Left ventricle myocardium inferior (tissue), 1 donor: ENCODE data around the gene TAC4. TPM values are rescaled to one million over a fixed set of nuclear protein-coding genes. Genes with fewer than 3 reads are reported as not detected.

Experiments
- DNase-seq: peaks from one replicate; pipeline ENCODE4 v3.0.0-alpha.2; 2020
- H3K27ac ChIP-seq: fragments of 200-600 bp; replicated peaks from 2 replicates; pipeline ENCODE4 v1.8.0; 2021
- H3K27me3 ChIP-seq: fragments of 200-600 bp; 2 replicates; pipeline ENCODE4 v1.8.0; 2021; ENCODE audit warnings: low read depth
- H3K36me3 ChIP-seq: fragments of 200-600 bp; 2 replicates; pipeline ENCODE4 v1.8.0; 2021
- H3K4me1 ChIP-seq: fragments of 200-600 bp; 2 replicates; pipeline ENCODE4 v1.8.0; 2021
- H3K4me3 ChIP-seq: fragments of 200-600 bp; 2 replicates; pipeline ENCODE4 v1.8.0; 2021; ENCODE audit warnings: mild to moderate bottlenecking, moderate library complexity
- H3K9me3 ChIP-seq: fragments of 200-600 bp; replicated peaks from 2 replicates; pipeline ENCODE4 v1.8.0; 2021
- CTCF ChIP-seq: fragments of 200-600 bp; IDR thresholded peaks from 2 replicates; pipeline ENCODE4 v1.8.0; 2021; ENCODE audit warnings: antibody characterized with exemption, mild to moderate bottlenecking, borderline replicate concordance
- intact Hi-C: fragments of 100-400 bp; cut with micrococcal nuclease; formaldehyde crosslinking; loops from one replicate; pipeline ENCODE4 v1.11.0; 2022
- long read RNA-seq: library from polyadenylated mRNA; unstranded; transcript quantifications from one replicate; pipeline ENCODE4 v2.0.0, GENCODE V29; 2021
- total RNA-seq: library from RNA; stranded (reverse); fragmentation: NEBNext Ultra II Directional; extraction: Animal tissue kit (Norgen Biotek cat#: 25700); gene quantifications from one replicate; pipeline ENCODE4 v1.2.1, GENCODE V29; 2021
- donor health status: DM: no; HTN: yes; CAD: no; lungs with severe emphysema.

Gene TAC4
- 0.44 TPM for total RNA-seq
- long read RNA-seq, result 0 reads

GRCh38 chr17:49848019-49848473 lies at the start of gene TAC4:
Gene TAC4 (minus strand): TSS chr17:49848069. CDS start chr17:49848017, 52 bp downstream.
- H3K36me3 ChIP-seq, result peaks cover 5% of the 10 kb centered on the region
- no peak for TF ChIP-seq CTCF
- no peak for DNase-seq
- H3K27me3 ChIP-seq, result no peaks in the 10 kb centered on the region
- no peak within 1 kb of the TSS for H3K27ac ChIP-seq
- intact Hi-C loops, result loop anchor here (10.0 kb wide), 1 partner anchor 283 kb away; no protein-coding TSS in a partner anchor
- H3K4me3 ChIP-seq, result no peak within 1 kb of the TSS
- H3K9me3 ChIP-seq, result no peaks in the 10 kb centered on the region
- H3K4me1 ChIP-seq, result peaks cover 56% of the 10 kb centered on the region

- Histone ChIP-seq H3K27ac (no peak overlapping the region), H3K27me3 (peaks cover 98% of the 10 kb centered on the region), H3K36me3 (no peaks in the 10 kb centered on the region), H3K4me3 (no peak overlapping the region), H3K9me3 (no peaks in the 10 kb centered on the region), H3K4me1 (no peaks in the 10 kb centered on the region)
- intact Hi-C loops, result no loop called here
- no peak for TF ChIP-seq CTCF
- DNase-seq, result no peak
These were observed 49.0 kb upstream of the TAC4 start for GRCh38 chr17:49896860-49897259.

- Histone ChIP-seq H3K4me3 (no peak overlapping the region), H3K27ac (no peak overlapping the region), H3K9me3 (no peaks in the 10 kb centered on the region), H3K36me3 (no peaks in the 10 kb centered on the region), H3K27me3 (peaks cover 98% of the 10 kb centered on the region), H3K4me1 (no peaks in the 10 kb centered on the region)
- no peak for TF ChIP-seq CTCF
- DNase-seq, result no peak
- intact Hi-C loops, result no loop called here
These were observed 48.4 kb upstream of the TAC4 start for GRCh38 chr17:49896222-49896621.

- Histone ChIP-seq H3K36me3 (no peaks in the 10 kb centered on the region), H3K4me1 (peaks cover 1% of the 10 kb centered on the region), H3K27me3 (peaks cover 98% of the 10 kb centered on the region), H3K9me3 (no peaks in the 10 kb centered on the region), H3K4me3 (no peak overlapping the region), H3K27ac (no peak overlapping the region)
- intact Hi-C loops, result no loop called here
- DNase-seq, result no peak
- no peak for TF ChIP-seq CTCF
These were observed 47.9 kb upstream of the TAC4 start for GRCh38 chr17:49895812-49896211.

GRCh38 chr17:49894761-49895160 lies 46.9 kb upstream of the TAC4 start:
- no peaks in the 10 kb centered on the region for H3K9me3 ChIP-seq
- H3K36me3 ChIP-seq, result no peaks in the 10 kb centered on the region
- peaks cover 99% of the 10 kb centered on the region for H3K27me3 ChIP-seq
- H3K4me3 ChIP-seq, result no peak overlapping the region
- no peak overlapping the region for H3K27ac ChIP-seq
- TF ChIP-seq CTCF, result no peak
- peaks cover 10% of the 10 kb centered on the region for H3K4me1 ChIP-seq
- intact Hi-C loops, result no loop called here
- DNase-seq, result no peak
